ENCODE results near the gene ZNF423. TPM values are rescaled to one million over a fixed set of nuclear protein-coding genes. Genes with fewer than 3 reads are reported as not detected.
A peak's percentile ranks its signal among the peaks of the same experiment; 100 is the strongest.

Gene ZNF423
- polyA plus RNA-seq, 4 donors = 0.54 to 10.3 (median 2.9) TPM; not detected in 1

DNA sequence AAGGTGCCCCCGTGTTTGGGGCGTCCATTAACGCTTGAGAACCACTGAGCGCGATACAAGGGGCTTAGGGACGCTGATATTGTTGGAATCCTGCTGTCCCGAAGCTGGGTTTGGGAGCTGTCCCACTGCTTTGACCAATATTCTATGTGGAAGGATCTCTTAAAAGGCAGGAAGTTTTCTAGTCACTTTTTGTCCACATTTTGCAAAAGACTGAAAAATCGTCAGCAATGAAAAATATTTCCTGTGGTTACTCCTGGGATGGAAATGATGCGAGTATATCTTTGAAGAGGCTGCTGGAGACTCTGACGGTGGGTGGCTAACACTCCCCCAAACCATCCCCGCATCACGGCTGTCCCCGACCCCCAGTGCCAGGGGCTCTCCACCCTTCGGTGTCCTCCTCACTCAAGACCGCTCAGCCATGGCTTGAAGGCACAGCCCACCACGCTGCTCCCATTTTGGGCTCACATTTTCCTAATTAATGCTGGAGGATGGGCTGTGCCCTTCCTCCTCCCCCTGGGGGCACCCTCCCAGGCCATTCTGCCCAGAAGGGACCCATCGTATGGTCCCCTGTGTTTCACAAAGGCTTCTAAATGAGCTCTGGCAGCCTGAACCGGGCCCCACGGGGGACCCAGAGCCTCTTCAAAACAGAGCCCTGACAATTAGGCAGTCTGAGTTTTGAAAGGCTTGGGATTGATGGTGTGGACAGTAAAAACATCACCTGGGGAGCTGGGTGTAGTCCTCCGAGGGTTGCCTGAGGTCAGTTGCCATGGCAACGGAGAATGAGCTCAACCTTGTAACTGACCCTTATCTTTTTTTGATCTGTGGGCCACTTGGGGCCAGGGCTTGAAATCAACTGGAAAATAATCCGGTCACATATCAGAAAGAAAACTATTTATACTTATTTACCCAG, 323.7 kb downstream of the ZNF423 start:
- no peaks in the 10 kb centered on the region for H3K36me3 ChIP-seq (ENCODE audit: control insufficient read depth in 3 of 3, insufficient read depth in 2 of 3, low read depth in 1 of 3, low read length in 3 of 3)
- no peaks in the 10 kb centered on the region for H3K4me1 ChIP-seq (ENCODE audit: control insufficient read depth in 3 of 3, insufficient read depth in 2 of 3, low read depth in 1 of 3, low read length in 2 of 3)
- H3K9me3 ChIP-seq (ENCODE audit: control insufficient read depth in 2 of 2, insufficient read depth in 1 of 2, low read depth in 1 of 2, low read length in 1 of 2) = no peaks in the 10 kb centered on the region
- no peak overlapping the region for H3K4me3 ChIP-seq (ENCODE audit: low read depth in 1 of 3, low read length in 3 of 3)
- WGBS, 3 donors = 75 to 82% (median 75%) methylated on average over 22 of the region's 22 CpGs
- DNase-seq (no peak), FAIRE-seq (no peak)
- H3K27ac ChIP-seq (ENCODE audit: low read depth in 1 of 3, low read length in 2 of 3) = no peak overlapping the region
- no peaks in the 10 kb centered on the region for H3K27me3 ChIP-seq (ENCODE audit: control insufficient read depth in 3 of 3, insufficient read depth in 3 of 3, low read length in 3 of 3)

DNA sequence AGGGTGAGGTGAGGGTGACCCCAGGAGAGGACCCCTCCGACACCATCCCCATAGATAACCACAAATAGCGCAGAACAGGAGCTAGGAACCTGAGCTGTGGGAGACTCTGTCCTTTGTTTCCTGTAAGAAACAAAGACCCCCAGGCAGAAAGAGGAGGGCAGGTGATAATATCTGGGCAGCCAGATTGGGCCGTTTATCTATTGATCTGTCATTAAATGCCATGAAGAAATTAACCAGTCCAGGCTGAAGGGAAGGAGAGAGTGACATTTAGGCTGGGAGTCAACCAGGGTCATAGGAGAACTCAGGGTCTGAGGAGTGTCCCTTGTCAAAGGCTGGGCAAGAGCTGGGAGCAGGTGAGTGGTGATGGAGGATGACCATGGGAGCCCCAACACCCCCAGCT, 324.5 kb downstream of the ZNF423 start:
- 66 to 81% (median 72%) methylated on average over 3 of the region's 3 CpGs for WGBS, 3 donors
- H3K27me3 ChIP-seq (ENCODE audit: control insufficient read depth in 3 of 3, insufficient read depth in 3 of 3, low read length in 3 of 3) = no peaks in the 10 kb centered on the region
- no peak overlapping the region for H3K4me3 ChIP-seq (ENCODE audit: low read depth in 1 of 3, low read length in 3 of 3)
- no peak for DNase-seq
- H3K27ac ChIP-seq (ENCODE audit: low read depth in 1 of 3, low read length in 2 of 3) = no peak overlapping the region
- no peak for FAIRE-seq
- no peaks in the 10 kb centered on the region for H3K4me1 ChIP-seq (ENCODE audit: control insufficient read depth in 3 of 3, insufficient read depth in 2 of 3, low read depth in 1 of 3, low read length in 2 of 3)
- no peaks in the 10 kb centered on the region for H3K9me3 ChIP-seq (ENCODE audit: control insufficient read depth in 2 of 2, insufficient read depth in 1 of 2, low read depth in 1 of 2, low read length in 1 of 2)
- no peaks in the 10 kb centered on the region for H3K36me3 ChIP-seq (ENCODE audit: control insufficient read depth in 3 of 3, insufficient read depth in 2 of 3, low read depth in 1 of 3, low read length in 3 of 3)

DNA sequence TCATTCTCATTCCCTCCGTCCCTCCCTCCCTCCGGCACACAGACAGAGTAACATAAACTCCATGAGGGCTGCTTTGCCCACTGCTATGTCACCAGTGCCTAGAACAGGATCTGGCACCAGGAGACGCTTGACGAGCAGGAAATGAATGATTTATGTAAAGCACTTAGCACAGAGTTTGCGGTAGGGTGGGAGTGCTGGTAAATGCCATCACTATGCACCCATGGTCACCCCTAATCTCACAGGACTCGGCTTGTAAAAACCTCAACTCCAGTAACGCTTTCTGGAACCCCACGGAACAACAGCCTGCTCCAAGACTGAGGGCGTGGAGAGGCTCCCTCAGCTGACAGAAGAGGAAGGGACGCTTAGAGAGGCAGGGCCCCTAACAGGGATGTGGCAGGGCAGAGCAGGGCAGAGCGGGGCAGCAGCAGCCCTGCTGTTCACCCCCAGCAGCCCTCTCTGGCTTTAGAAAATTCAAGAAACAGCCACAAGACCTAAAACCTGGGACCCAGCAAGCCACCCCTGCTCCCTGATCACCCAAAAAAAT, 325.4 kb downstream of the ZNF423 start:
- Histone ChIP-seq H3K4me3 (ENCODE audit: low read depth in 1 of 3, low read length in 3 of 3) (no peak overlapping the region), H3K27me3 (ENCODE audit: control insufficient read depth in 3 of 3, insufficient read depth in 3 of 3, low read length in 3 of 3) (no peaks in the 10 kb centered on the region), H3K36me3 (ENCODE audit: control insufficient read depth in 3 of 3, insufficient read depth in 2 of 3, low read depth in 1 of 3, low read length in 3 of 3) (no peaks in the 10 kb centered on the region), H3K27ac (ENCODE audit: low read depth in 1 of 3, low read length in 2 of 3) (no peak overlapping the region), H3K9me3 (ENCODE audit: control insufficient read depth in 2 of 2, insufficient read depth in 1 of 2, low read depth in 1 of 2, low read length in 1 of 2) (no peaks in the 10 kb centered on the region), H3K4me1 (ENCODE audit: control insufficient read depth in 3 of 3, insufficient read depth in 2 of 3, low read depth in 1 of 3, low read length in 2 of 3) (no peaks in the 10 kb centered on the region)
- WGBS, 3 donors = 55 to 60% (median 58%) methylated on average over 11 of the region's 11 CpGs
- DNase-seq = no peak
- FAIRE-seq = no peak

DNA sequence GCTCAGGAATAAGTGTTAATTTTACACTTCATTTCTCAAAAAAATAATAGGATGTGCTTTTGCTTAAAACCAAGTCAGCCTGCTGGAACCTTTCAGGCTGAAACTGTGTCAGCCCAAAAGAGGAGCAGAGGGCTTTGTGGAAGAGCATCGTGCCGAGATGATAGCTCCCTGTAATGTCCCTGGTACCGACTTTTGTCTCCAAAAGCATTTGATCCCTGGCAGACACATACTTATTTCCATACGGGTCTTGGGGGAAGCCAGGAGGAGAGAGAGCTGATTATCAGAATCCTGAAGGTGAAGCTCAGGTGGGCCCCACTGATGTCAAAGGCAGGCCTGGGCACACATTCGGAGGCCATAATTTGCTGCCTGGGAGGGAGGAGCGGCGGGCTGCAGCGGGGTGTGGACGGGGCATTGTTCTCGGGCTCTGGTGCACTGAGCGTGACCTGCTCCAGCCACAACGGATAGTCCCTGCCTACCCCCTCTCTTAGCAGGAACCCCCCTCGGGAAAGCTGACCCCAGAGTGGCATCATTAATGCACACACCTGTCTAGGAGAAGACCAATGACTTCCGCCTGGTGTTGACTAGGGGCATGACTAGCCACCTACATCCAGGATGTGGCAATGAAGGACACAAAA, 326.4 kb downstream of the ZNF423 start:
- DNase-seq = no peak
- FAIRE-seq = no peak
- Histone ChIP-seq H3K4me3 (ENCODE audit: low read depth in 1 of 3, low read length in 3 of 3) (no peak overlapping the region), H3K27me3 (ENCODE audit: control insufficient read depth in 3 of 3, insufficient read depth in 3 of 3, low read length in 3 of 3) (no peaks in the 10 kb centered on the region), H3K4me1 (ENCODE audit: control insufficient read depth in 3 of 3, insufficient read depth in 2 of 3, low read depth in 1 of 3, low read length in 2 of 3) (no peaks in the 10 kb centered on the region), H3K27ac (ENCODE audit: low read depth in 1 of 3, low read length in 2 of 3) (no peak overlapping the region), H3K36me3 (ENCODE audit: control insufficient read depth in 3 of 3, insufficient read depth in 2 of 3, low read depth in 1 of 3, low read length in 3 of 3) (peaks cover 0 to 1% (median 0%) of the 10 kb centered on the region in 3 donors), H3K9me3 (ENCODE audit: control insufficient read depth in 2 of 2, insufficient read depth in 1 of 2, low read depth in 1 of 2, low read length in 1 of 2) (no peaks in the 10 kb centered on the region)
- WGBS, 3 donors = 80 to 82% (median 81%) methylated on average over 12 to 14 of the region's 14 CpGs

DNA sequence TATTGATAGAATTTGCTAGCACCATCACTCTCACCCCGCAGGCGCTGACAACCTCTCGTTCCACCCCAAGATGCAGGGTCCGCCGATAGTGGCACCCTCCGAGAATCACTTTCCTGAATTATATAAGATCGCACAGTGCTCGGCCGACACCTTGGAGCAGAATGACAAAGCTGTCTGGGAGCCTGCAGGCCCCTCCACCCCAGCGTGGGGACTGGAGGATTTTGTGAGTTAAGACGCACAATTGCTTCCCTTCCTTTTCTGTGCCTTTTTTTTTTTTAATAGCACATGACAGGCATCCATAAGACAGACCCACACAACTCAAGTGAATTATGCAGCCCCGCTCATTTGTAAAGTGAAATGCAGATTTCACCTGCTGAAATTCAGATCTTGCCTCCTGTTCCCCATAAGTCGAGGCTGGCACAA, 327.0 kb downstream of the ZNF423 start:
- Histone ChIP-seq H3K27ac (ENCODE audit: low read depth in 1 of 3, low read length in 2 of 3) (no peak overlapping the region), H3K36me3 (ENCODE audit: control insufficient read depth in 3 of 3, insufficient read depth in 2 of 3, low read depth in 1 of 3, low read length in 3 of 3) (peaks cover 0 to 4% (median 0%) of the 10 kb centered on the region in 3 donors), H3K4me1 (ENCODE audit: control insufficient read depth in 3 of 3, insufficient read depth in 2 of 3, low read depth in 1 of 3, low read length in 2 of 3) (no peaks in the 10 kb centered on the region), H3K4me3 (ENCODE audit: low read depth in 1 of 3, low read length in 3 of 3) (no peak overlapping the region), H3K9me3 (ENCODE audit: control insufficient read depth in 2 of 2, insufficient read depth in 1 of 2, low read depth in 1 of 2, low read length in 1 of 2) (no peaks in the 10 kb centered on the region), H3K27me3 (ENCODE audit: control insufficient read depth in 3 of 3, insufficient read depth in 3 of 3, low read length in 3 of 3) (no peaks in the 10 kb centered on the region)
- DNase-seq (no peak), FAIRE-seq (no peak)
- 76 to 82% (median 78%) methylated on average over 13 of the region's 13 CpGs for WGBS, 3 donors

DNA sequence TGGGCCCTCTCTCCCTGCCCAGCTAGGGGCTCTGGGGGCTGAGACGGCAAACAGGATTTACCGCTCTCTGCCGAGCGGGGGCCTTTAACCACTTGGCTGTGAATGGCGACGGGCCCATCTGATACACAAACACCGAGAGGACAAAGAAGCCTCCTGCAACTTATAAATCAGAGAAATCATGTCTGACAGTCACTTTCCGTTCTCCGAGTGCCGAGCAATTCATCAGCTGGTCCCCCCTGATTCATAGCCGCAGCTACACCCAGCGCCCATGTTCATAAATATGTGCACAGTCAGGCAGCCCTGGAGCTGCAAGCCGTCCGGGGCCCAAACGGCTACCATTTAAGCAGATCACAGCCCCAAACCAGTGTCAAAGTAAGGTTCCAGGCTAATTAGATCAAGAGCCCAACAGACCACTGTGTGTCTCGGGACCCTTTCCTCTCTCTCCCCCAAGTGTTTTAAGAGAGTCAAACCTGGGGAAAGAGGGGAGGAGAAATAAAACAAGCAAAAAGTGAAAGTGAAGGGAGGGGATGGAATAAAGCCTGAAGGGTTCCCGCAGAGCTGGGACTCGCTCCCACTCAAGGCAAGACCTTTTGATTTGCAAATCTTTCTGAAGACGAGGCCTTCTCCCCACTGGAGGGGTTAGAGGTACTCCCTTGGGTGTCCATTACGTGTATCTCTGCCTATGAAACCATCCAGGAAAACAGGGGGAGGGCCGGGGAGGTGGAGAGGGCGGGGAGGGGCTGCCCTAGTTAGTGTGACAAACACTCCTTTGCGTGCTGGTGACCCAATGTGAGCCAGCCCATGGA, 327.6 kb downstream of the ZNF423 start:
- FAIRE-seq (no peak), DNase-seq (peak in 1 of 2 donors; percentile 15)
- WGBS, 3 donors = 8 to 35% (median 30%) methylated on average over 23 of the region's 23 CpGs
- H3K27me3 ChIP-seq (ENCODE audit: control insufficient read depth in 3 of 3, insufficient read depth in 3 of 3, low read length in 3 of 3) = no peaks in the 10 kb centered on the region
- no peak overlapping the region for H3K27ac ChIP-seq (ENCODE audit: low read depth in 1 of 3, low read length in 2 of 3)
- no peaks in the 10 kb centered on the region for H3K9me3 ChIP-seq (ENCODE audit: control insufficient read depth in 2 of 2, insufficient read depth in 1 of 2, low read depth in 1 of 2, low read length in 1 of 2)
- no peaks in the 10 kb centered on the region for H3K4me1 ChIP-seq (ENCODE audit: control insufficient read depth in 3 of 3, insufficient read depth in 2 of 3, low read depth in 1 of 3, low read length in 2 of 3)
- peaks cover 0 to 9% (median 0%) of the 10 kb centered on the region in 3 donors for H3K36me3 ChIP-seq (ENCODE audit: control insufficient read depth in 3 of 3, insufficient read depth in 2 of 3, low read depth in 1 of 3, low read length in 3 of 3)
- H3K4me3 ChIP-seq (ENCODE audit: low read depth in 1 of 3, low read length in 3 of 3) = no peak overlapping the region

DNA sequence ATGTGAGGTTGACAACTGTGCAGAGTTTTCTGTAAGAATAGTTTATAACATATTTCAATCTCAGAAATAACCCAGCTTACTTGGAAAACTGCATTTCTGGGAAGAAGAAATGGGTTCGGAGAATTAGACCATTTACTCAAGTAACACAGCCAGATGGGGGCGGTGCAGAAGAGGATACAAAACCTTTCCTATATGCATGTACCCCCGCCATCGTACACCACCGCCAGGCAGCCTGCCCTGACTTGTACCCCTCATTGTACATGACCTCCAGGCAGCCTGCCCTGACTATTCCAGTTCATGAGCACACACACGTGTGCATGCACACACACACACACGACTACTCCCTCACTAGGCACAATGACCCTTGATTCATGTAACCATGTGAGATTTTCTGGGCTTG, 328.3 kb downstream of the ZNF423 start:
- Histone ChIP-seq H3K36me3 (ENCODE audit: control insufficient read depth in 3 of 3, insufficient read depth in 2 of 3, low read depth in 1 of 3, low read length in 3 of 3) (peaks cover 0 to 15% (median 0%) of the 10 kb centered on the region in 3 donors), H3K27me3 (ENCODE audit: control insufficient read depth in 3 of 3, insufficient read depth in 3 of 3, low read length in 3 of 3) (no peaks in the 10 kb centered on the region), H3K4me1 (ENCODE audit: control insufficient read depth in 3 of 3, insufficient read depth in 2 of 3, low read depth in 1 of 3, low read length in 2 of 3) (no peaks in the 10 kb centered on the region), H3K9me3 (ENCODE audit: control insufficient read depth in 2 of 2, insufficient read depth in 1 of 2, low read depth in 1 of 2, low read length in 1 of 2) (no peaks in the 10 kb centered on the region), H3K4me3 (ENCODE audit: low read depth in 1 of 3, low read length in 3 of 3) (no peak overlapping the region), H3K27ac (ENCODE audit: low read depth in 1 of 3, low read length in 2 of 3) (no peak overlapping the region)
- no peak for FAIRE-seq
- no peak for DNase-seq
- 51 to 80% (median 69%) methylated on average over 7 of the region's 7 CpGs for WGBS, 3 donors

DNA sequence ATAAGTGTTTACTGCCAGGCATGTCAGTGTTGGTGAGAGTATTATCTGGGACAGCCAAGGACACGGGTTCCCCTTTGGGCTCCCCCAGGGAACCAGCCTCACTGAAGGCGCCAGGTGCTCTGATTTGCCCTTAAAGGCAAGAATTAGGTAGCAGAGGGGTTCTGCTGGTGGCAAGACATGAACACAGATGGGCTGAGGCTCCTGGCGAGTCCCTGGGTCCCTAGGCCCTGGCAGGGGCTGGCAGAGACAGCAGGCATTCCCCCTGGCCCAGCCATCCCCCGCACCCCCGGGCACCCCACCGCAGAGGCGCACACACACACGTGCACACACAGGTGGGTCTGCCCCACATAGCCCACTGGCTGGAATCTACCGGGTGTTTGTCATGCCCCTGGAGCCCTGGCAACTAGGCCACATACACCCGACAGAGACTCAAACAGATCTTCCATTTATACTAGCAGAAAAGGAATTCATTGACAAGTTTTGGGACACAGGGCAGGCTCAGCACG, 329.0 kb downstream of the ZNF423 start:
- Histone ChIP-seq H3K9me3 (ENCODE audit: control insufficient read depth in 2 of 2, insufficient read depth in 1 of 2, low read depth in 1 of 2, low read length in 1 of 2) (no peaks in the 10 kb centered on the region), H3K27me3 (ENCODE audit: control insufficient read depth in 3 of 3, insufficient read depth in 3 of 3, low read length in 3 of 3) (no peaks in the 10 kb centered on the region), H3K4me3 (ENCODE audit: low read depth in 1 of 3, low read length in 3 of 3) (no peak overlapping the region), H3K4me1 (ENCODE audit: control insufficient read depth in 3 of 3, insufficient read depth in 2 of 3, low read depth in 1 of 3, low read length in 2 of 3) (no peaks in the 10 kb centered on the region), H3K27ac (ENCODE audit: low read depth in 1 of 3, low read length in 2 of 3) (no peak overlapping the region), H3K36me3 (ENCODE audit: control insufficient read depth in 3 of 3, insufficient read depth in 2 of 3, low read depth in 1 of 3, low read length in 3 of 3) (peaks cover 0 to 21% (median 0%) of the 10 kb centered on the region in 3 donors)
- DNase-seq (no peak), FAIRE-seq (no peak)
- 86 to 92% (median 90%) methylated on average over 11 of the region's 11 CpGs for WGBS, 3 donors

Data from small intestine (tissue), 7 donors.